Prostate gland (tissue), 1 donor: ENCODE results near the gene SPDYE2.
"Not testable (repeated sequence)": the region's sequence is repeated elsewhere in the genome, so short reads cannot be mapped to it uniquely, and the experiment has no call there.

ENCODE experiments used
- POLR2A ChIP-seq: fragments of 450-650 bp; IDR thresholded peaks from one replicate; pipeline ENCODE4 v1.6.1; 2016; ENCODE audit warnings: antibody characterized with exemption, mild to moderate bottlenecking
- POLR2AphosphoS5 ChIP-seq: sonication (generic); formaldehyde crosslinking; IDR thresholded peaks from one replicate; pipeline ENCODE4 v1.6.1; 2017; ENCODE audit warnings: antibody characterized with exemption

GRCh38 chr7:102592477-102593019 lies 41.5 kb downstream of the SPDYE2 start:
- TF ChIP-seq POLR2A, POLR2AphosphoS5: not testable (repeated sequence)
